SK-MEL-5 (cell line): ENCODE results near the gene IL1R2. TPM values are rescaled to one million over a fixed set of nuclear protein-coding genes. Genes with fewer than 3 reads are reported as not detected.
A peak's percentile ranks its signal among the peaks of the same experiment; 100 is the strongest.

Experiments used
- DNase-seq: peaks from one replicate; pipeline ENCODE4 v3.0.0-alpha.2; 2016; ENCODE audit warnings: low read depth, low spot score
- in situ Hi-C: cut with HindIII; loops from 2 replicates; pipeline ENCODE4 v1.10.0; 2016; ENCODE audit warnings: low sequenced_read_pairs, high pct_unique_total_duplicates, low pct_unique_long_range_greater_than_20kb
- total RNA-seq: library from RNA; depleted of rRNA; stranded (reverse); fragments of >200 nt; shearing (Covaris generic); gene quantifications from 2 replicates; pipeline ENCODE4 v1.2.3, GENCODE V29; 2014

The IL1R2 gene
- total RNA-seq, 1 experiment from 2014 or later = 0.26 TPM

- in situ Hi-C loops = no loop called here
- no peak for DNase-seq
Observed at GRCh38 chr2:102008490-102008889, 16.7 kb downstream of the IL1R2 start.

- no peak for DNase-seq
- in situ Hi-C loops = no loop called here
Observed at GRCh38 chr2:102009557-102009956, 17.8 kb downstream of the IL1R2 start.

GRCh38 chr2:102010902-102011301, 19.1 kb downstream of the IL1R2 start:
- in situ Hi-C loops = no loop called here
- no peak for DNase-seq

DNA sequence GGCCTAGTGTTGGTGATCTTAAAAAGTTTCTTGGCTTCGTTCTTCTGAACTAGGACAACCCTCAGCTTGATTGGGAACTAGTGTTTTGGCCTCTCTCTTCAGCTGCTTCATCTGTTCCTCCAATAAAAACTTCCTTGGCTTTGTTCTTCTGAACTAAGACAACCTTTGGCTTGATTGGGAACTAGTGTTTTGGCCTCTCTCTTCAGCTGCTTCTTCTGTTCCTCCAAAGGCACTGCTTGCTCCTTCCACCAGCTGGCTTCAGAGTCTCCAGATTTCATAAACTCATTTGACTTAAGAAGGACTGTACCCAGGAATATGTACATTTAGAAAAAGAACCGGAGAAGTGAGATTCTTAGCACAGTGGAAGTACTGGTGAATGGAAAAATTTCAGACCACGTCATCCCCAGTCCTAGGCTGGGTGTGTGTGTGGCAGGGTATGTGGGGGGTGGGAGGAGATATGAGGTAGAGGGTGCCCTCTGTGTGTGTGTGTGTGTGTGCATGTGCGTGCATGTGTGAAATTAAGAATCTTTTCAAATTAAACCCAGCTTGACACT, 20.4 kb downstream of the IL1R2 start:
- no peak for DNase-seq
- in situ Hi-C loops = no loop called here

DNA sequence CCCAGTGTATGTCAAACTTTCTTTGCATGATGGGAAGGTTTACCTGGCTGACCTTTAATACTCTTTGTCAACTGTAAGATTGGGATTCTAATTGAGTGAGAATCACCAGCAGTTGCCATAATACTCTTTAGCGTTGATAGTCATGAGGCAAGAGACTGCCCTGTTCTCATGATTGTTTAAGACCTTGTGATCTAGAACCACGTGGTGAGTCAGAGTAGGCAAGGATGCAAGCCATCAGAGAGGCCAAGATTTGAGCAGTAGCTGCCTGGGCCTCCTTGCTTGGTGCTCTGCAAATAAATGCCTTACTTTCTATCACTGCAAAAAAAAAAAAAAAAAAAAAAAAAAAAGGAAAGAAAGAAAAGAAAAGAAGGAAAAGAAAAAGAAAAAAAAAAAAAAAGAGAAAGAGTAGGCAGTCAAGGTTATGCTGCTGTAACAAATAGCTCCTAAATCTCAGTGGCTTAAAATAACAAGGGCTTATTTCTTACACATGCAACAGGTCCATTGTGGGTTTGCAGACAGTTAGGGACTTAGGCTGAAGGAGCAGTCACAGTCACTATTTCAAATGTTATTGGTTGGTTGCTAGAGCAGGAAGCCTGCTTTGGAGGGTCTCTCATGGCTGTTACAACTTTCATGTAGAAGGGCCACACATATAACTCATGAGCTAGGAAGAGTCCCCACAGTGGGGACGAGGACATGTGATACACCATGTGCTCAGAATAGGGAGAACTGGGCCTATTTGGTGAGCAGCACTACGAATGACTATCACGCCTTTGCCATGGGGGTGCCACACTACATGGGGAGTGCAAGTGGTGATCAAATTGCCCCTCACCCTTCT, 21.7 kb downstream of the IL1R2 start:
- no peak for DNase-seq
- in situ Hi-C loops = no loop called here

DNA sequence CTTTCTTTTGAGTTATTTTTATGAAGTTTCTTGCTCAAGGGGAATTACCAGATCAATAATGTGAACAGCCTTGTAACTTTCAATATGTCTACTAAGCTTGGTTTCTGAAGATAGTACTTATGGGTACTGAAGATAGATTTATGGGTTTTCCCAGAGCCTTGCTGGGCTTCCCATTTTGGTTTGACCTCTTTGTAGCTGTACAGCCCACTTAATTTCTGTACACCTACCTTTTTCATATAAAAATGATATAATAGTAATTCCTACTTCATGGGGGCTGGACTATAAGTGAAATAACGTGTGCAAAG, 22.2 kb downstream of the IL1R2 start:
- DNase-seq = no peak
- in situ Hi-C loops = no loop called here

- in situ Hi-C loops = no loop called here
- no peak for DNase-seq
Observed at GRCh38 chr2:102015399-102015798, 23.6 kb downstream of the IL1R2 start.

DNA sequence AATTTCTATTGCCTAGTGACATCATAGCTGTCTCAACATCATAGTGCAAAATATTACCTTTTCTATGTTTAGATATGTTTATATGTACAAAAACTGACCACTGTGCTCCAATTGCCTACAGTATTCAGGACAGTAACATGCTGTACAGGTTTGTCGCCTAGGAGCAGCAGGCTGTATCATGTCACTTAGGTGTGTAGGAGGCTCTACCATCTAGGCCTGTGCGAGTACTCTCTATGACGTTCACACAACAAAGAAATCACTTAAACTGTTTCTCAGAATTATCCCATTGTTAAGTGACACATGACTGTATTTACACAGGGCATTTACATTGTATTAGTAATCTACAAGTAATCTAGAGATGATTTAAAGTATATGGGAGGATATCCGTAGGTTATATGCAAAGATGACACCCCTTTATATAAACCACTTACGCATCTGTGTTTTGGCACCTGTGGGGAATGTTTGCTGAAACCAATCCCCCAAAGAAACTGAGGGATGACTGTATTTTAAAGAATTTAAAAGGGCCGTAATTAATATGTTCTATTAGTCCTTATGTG, 24.7 kb downstream of the IL1R2 start:
- in situ Hi-C loops = no loop called here

GRCh38 chr2:102018823-102019445, 27.2 kb downstream of the IL1R2 start:
- in situ Hi-C loops = no loop called here
- no peak for DNase-seq

More for the DNA sequence above, 24.7 kb downstream of the IL1R2 start:
- DNase-seq = no peak

DNA sequence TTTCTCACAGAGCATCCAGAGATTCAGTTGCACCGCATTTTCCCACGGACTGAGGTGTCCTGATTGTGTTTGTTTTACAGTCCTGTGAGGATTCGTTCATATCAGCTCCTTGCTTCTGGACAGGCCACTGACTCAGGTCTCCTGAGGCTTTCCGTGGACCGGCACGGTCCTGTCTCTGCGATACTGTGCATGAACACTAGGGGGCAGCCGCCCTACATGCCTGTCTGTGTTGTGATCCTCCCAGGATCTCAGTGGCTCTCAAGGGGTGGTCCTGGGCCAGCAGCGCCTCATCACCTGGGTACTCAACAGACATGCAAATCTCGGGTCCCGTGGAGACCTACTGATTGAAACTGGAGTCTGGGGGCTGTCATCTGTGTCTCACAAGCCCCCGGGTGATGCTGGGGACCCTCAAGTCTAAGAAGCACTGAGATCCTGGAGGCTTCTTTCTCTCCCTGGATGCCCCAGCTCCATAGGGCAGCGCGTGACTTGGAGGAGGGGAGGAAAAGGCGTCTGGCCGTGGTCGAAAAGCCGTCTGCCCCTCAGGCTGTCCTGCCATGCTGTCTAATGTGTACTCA, 28.9 kb downstream of the IL1R2 start:
- DNase-seq = peak; percentile 74
- in situ Hi-C loops = no loop called here

DNA sequence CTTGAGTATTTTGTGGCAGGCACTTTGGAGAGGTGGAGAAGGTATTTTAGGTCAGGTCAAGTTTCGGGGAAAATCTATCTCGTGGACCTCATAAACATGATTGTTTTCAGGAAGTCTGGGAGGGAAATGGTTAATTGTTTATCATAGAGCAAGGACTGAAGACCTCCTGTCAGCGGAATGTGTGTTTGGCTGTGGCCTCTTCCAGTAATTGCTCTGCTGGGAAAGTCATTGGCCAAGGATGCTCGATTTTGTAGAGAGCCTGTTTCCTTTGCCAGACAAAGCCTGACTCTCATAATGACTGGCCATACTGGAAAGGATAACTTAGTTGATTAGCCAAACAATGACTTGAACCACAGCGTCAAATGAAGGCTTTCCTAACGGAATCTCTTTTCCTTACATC, 30.0 kb downstream of the IL1R2 start:
- in situ Hi-C loops = no loop called here
- DNase-seq = no peak

DNA sequence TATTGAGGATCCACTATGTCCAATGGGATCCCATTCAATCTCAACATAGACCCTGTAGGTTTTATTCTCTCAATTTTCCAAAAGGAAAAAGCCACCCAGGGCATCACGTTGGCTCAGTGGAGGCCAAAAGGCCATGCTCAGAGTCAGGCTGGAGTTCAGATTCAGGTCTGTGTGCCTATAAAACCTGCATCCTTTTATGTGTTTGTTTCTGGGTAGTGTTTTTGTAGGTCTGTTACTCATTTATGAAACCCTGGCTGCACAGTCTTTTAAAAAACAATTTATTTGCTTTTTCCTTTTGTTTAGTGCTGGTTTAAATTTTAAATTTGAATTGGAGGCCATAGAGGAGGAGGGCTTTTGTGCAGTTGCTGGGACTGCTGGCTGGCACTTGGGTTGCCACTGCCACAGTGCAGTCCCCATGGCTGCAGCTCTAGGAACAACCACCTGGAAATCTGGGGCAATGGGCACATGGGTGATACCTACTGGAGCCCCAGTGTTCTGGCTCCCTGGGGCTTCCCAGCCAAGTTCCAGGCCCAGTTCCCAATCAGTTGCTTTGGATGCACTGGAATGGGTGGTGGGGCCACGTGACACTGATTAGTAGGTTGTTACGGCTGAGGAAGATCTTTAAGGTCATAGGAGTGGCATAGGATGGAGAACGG, 31.3 kb downstream of the IL1R2 start:
- no peak for DNase-seq
- in situ Hi-C loops = no loop called here

GRCh38 chr2:102024410-102024809, 32.6 kb downstream of the IL1R2 start:
- in situ Hi-C loops = no loop called here
- no peak for DNase-seq

DNA sequence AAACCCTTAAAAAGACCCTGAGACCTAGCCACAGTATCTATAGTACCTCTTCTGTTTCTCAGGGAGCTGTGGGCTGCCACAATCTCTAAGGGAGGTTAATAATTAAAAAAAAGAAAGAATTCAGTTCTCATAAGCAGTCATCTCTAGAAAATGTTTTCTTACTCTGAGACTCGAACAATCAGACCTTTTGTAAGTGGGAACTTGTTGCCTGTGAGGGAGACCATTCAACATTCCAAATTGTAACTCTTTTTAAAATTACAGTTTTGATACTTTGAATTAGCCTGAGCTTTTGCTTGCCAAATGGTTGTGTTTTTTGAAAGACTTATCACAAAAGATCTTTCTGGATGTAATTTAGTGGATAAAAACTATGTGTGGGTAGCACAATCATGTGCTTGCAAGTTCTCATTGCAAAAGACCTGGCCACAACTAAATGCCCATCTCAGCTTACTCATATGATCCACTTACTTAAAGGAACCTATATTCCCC, 33.3 kb downstream of the IL1R2 start:
- DNase-seq = peak; percentile 32
- in situ Hi-C loops = no loop called here

GRCh38 chr2:102025583-102026267, 34.0 kb downstream of the IL1R2 start:
- DNase-seq = no peak
- in situ Hi-C loops = no loop called here

DNA sequence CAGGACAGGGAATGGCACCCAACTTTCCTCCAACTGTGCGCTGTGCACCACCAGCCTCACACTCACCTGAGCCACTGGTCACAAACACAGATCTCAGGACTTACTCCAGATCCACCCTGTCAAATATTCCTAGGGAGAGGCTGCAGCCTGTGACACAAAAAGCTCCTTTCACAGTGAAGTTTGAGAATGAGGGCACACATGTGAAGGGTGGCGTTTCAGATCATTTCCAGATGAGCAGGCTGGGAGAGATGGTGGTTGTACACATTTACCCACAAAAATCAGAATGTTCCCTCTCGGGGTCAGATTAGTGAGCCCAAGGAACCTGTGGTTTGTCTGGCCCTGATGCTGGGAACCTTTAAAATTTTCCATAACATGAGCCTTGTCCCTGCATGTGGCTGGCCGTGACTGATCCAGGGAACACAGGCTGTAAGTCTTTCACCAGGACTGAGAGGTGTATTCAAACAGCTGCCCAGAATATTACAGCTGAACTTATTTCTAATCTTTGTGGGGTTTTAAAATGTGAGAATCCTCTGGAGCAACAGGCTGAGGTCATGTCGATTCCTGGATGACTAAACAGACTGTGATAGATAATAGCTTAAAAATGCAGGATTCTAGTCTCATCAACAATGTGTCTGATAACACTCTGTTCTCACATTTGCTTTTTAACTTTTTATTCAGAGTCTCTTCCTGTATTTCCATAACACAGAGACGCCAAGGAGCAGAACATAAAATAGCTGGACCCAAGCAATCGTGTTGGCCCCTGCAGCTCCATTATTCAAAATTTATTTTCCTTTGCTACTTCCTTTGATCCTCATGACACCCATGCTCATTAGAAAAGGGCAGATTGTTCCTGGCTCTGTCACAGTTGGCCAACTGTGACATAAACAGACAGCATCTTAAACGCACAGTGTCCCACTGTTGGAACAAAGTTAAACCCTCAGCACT, 35.5 kb downstream of the IL1R2 start:
- in situ Hi-C loops = no loop called here
- DNase-seq = no peak
